Smooth muscle cell (in vitro differentiated cells): ENCODE results near the gene MARCHF3. TPM values are rescaled to one million over a fixed set of nuclear protein-coding genes. Genes with fewer than 3 reads are reported as not detected.

Experiments
- DNase-seq: peaks from one replicate; lab custom pipeline; 2025; ENCODE audit not compliant: unreplicated experiment; lab: John Stamatoyannopoulos, UW
- H2AFZ ChIP-seq: fragments of 200-600 bp; sonication (generic); 2 replicates; pipeline ENCODE4 v1.6.0; 2016; ENCODE audit warnings: antibody characterized with exemption, low read depth, mild to moderate bottlenecking
- H3F3A ChIP-seq: fragments of 200-600 bp; sonication (generic); 2 replicates; pipeline ENCODE4 v1.6.0; 2017; ENCODE audit warnings: antibody characterized with exemption, low read depth
- H3K27ac ChIP-seq: fragments of 200-600 bp; sonication (generic); 2 replicates; pipeline ENCODE4 v1.5.1; 2016; ENCODE audit warnings: low read depth, mild to moderate bottlenecking
- H3K27me3 ChIP-seq: fragments of 200-600 bp; sonication (generic); 2 replicates; pipeline ENCODE4 v1.6.1; 2016; ENCODE audit warnings: low read depth, mild to moderate bottlenecking
- H3K36me3 ChIP-seq: fragments of 200-600 bp; sonication (generic); 2 replicates; pipeline ENCODE4 v1.5.1; 2016; ENCODE audit warnings: low read depth
- H3K4me1 ChIP-seq: fragments of 200-600 bp; sonication (generic); 2 replicates; pipeline ENCODE4 v1.5.1; 2016; ENCODE audit warnings: low read depth
- H3K4me2 ChIP-seq: fragments of 200-600 bp; sonication (generic); 2 replicates; pipeline ENCODE4 v1.6.0; 2016; ENCODE audit warnings: mild to moderate bottlenecking
- H3K4me3 ChIP-seq: fragments of 200-600 bp; sonication (generic); 2 replicates; pipeline ENCODE4 v1.5.1; 2016; ENCODE audit warnings: mild to moderate bottlenecking
- H3K79me2 ChIP-seq: fragments of 200-600 bp; sonication (generic); 2 replicates; pipeline ENCODE4 v1.6.0; 2016; ENCODE audit warnings: low read depth, mild to moderate bottlenecking
- H3K9ac ChIP-seq: fragments of 200-600 bp; sonication (generic); 2 replicates; pipeline ENCODE4 v1.6.0; 2016; ENCODE audit warnings: low read depth
- H3K9me3 ChIP-seq: fragments of 200-600 bp; sonication (generic); replicated peaks from 2 replicates; pipeline ENCODE4 v1.5.1; 2016; ENCODE audit warnings: low read depth
- H4K20me1 ChIP-seq: fragments of 200-600 bp; sonication (generic); 2 replicates; pipeline ENCODE4 v1.6.0; 2016; ENCODE audit warnings: low read depth
- WGBS: methylation state at CpG from one replicate; pipeline ENCODE4 v1.1.7; 2016; ENCODE audit warnings: low lambda C conversion rate; 5-methylcytosine and 5-hydroxymethylcytosine counted together
- polyA plus RNA-seq: library from polyadenylated mRNA; unstranded; fragments of >200 nt; fragmentation: Nextera tagmentation; extraction: Ambion mirVana; gene quantifications from 2 replicates; pipeline ENCODE4 v1.2.1, GENCODE V29; 2016
- total RNA-seq: library from RNA; depleted of rRNA; stranded (reverse); fragments of >200 nt; gene quantifications from 2 replicates; pipeline ENCODE4 v1.2.3, GENCODE V29; 2014
- TF ChIP-seq, protein P1 (sequence below): fragments of 200-600 bp; sonication (generic); IDR thresholded peaks from 2 replicates; pipeline ENCODE4 v1.5.1; 2017; ENCODE audit warnings: borderline replicate concordance, mild to moderate bottlenecking, antibody characterized with exemption; ENCODE audit not compliant: insufficient read depth, poor library complexity, severe bottlenecking

Gene MARCHF3
- total and polyA plus RNA-seq, 2 experiments from 2014 or later = 17.8 to 30.8 TPM

DNA sequence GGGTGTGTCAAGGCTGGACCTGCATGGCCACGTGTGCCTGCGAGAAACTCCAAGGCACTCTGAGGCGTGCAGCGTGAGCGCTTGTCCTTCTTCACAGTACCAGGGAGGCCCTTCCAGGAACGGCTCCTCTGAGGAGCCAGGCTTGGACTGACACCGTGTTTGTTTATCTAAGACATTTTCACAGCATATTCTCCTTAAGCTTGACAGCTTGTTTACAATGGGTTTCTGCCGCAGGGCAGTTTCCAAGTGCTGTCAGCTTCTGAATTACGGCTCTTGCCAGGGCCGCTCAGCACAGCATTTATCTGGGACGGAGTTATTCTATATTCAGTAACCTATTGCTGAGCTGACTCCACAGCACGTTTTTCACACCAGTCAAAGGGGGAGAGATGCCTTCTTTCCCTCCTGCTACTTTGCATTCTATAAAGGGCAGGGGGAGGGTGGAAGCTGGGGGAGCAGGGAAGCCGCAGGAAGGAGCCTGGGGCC lies 155.0 kb downstream of the MARCHF3 start:
- H3K9me3 ChIP-seq = no peaks in the 10 kb centered on the region
- H3K4me3 ChIP-seq = no peak overlapping the region
- no peaks in the 10 kb centered on the region for H3K79me2 ChIP-seq
- no peak overlapping the region for H3K9ac ChIP-seq
- 30% methylated on average over 13 of the region's 13 CpGs for WGBS
- H3K27me3 ChIP-seq = no peaks in the 10 kb centered on the region
- H3K4me2 ChIP-seq = peak overlapping the region; percentile 30
- H3K4me1 ChIP-seq = no peaks in the 10 kb centered on the region
- no peaks in the 10 kb centered on the region for H4K20me1 ChIP-seq
- no peak for DNase-seq
- no peaks in the 10 kb centered on the region for H3K36me3 ChIP-seq
- H3K27ac ChIP-seq = no peak overlapping the region
- TF ChIP-seq, protein P1, sequence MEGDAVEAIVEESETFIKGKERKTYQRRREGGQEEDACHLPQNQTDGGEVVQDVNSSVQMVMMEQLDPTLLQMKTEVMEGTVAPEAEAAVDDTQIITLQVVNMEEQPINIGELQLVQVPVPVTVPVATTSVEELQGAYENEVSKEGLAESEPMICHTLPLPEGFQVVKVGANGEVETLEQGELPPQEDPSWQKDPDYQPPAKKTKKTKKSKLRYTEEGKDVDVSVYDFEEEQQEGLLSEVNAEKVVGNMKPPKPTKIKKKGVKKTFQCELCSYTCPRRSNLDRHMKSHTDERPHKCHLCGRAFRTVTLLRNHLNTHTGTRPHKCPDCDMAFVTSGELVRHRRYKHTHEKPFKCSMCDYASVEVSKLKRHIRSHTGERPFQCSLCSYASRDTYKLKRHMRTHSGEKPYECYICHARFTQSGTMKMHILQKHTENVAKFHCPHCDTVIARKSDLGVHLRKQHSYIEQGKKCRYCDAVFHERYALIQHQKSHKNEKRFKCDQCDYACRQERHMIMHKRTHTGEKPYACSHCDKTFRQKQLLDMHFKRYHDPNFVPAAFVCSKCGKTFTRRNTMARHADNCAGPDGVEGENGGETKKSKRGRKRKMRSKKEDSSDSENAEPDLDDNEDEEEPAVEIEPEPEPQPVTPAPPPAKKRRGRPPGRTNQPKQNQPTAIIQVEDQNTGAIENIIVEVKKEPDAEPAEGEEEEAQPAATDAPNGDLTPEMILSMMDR = no peak
- no peaks in the 10 kb centered on the region for H3F3A ChIP-seq
- H2AFZ ChIP-seq = no peak overlapping the region

DNA sequence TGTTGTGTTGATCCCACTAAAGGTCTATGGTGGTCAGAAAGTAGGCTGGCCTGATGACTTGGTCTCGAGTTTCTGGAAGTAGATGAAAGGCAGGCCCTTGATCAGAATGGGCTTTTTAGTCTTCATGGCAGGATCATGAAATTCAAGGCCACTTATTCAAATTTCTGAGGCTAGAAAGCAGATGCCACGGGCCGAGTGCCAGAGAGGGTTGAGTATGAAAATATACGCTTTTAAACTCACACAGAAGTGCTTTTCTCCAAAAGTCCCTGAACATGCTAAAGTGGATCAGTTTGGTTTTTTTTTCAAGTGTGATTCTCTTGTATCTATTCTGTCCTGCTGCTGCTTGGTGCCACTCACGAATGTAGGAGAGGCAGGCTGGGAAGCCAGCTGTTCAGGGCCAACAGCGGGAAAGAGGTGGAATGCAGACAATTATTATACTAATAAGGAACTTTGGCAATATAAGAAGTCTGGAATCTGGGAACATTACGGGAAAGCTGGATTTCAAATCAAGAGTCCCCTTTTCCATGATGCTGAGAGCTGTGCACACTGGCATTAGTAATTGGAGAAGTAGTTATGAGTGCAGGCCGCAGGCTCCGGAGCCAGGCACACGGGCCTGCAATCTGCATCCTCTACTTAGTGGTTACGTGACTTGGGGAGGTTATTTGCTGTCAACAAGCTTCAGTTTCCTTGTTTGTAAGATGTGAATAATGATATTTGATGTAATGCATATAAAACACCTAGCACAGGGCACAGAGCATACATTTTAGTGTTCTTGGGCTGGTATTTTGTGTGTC lies 157.6 kb downstream of the MARCHF3 start:
- H4K20me1 ChIP-seq = no peaks in the 10 kb centered on the region
- H3K27ac ChIP-seq = no peak overlapping the region
- no peak overlapping the region for H3K9ac ChIP-seq
- H3F3A ChIP-seq = no peaks in the 10 kb centered on the region
- H2AFZ ChIP-seq = no peak overlapping the region
- H3K36me3 ChIP-seq = no peaks in the 10 kb centered on the region
- no peak overlapping the region for H3K4me2 ChIP-seq
- H3K4me1 ChIP-seq = peaks cover 4% of the 10 kb centered on the region
- no peaks in the 10 kb centered on the region for H3K9me3 ChIP-seq
- no peak overlapping the region for H3K4me3 ChIP-seq
- DNase-seq = no peak
- TF ChIP-seq, protein P1 = no peak
- 92% methylated on average over 11 of the region's 11 CpGs for WGBS
- no peaks in the 10 kb centered on the region for H3K27me3 ChIP-seq
- no peaks in the 10 kb centered on the region for H3K79me2 ChIP-seq

DNA sequence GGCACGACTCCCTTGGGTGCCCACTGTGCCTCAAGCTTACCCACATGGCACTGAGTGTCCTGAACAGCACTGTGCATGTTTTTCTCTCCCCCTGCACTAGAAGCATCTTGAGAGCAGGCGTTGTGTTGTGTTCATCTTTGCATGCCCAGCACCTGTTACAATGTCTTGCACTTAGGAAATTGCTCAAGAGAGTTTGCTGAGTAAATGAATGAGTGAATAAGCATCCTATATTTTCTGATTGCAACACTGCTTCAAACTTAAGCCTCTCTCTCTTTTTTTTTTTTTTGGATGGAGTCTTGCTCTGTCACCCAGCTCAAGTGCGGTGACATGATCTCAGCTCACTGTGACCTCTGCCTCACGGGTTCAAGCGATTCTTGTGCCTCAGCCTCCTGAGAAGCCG lies 158.9 kb downstream of the MARCHF3 start:
- DNase-seq = no peak
- Histone ChIP-seq H3K9ac (no peak overlapping the region), H3K36me3 (no peaks in the 10 kb centered on the region), H4K20me1 (no peaks in the 10 kb centered on the region), H2AFZ (no peak overlapping the region), H3K27me3 (no peaks in the 10 kb centered on the region), H3K9me3 (no peaks in the 10 kb centered on the region), H3F3A (no peaks in the 10 kb centered on the region), H3K4me3 (no peak overlapping the region), H3K79me2 (no peaks in the 10 kb centered on the region), H3K27ac (no peak overlapping the region), H3K4me1 (peaks cover 4% of the 10 kb centered on the region), H3K4me2 (no peak overlapping the region)
- TF ChIP-seq, protein P1 = no peak
- WGBS = 98% methylated on average over 6 of the region's 6 CpGs
